HCT116 (cell line): ENCODE data around the gene ARHGAP31. TPM values are rescaled to one million over a fixed set of nuclear protein-coding genes. Genes with fewer than 3 reads are reported as not detected.

Experiments
- ATAC-seq: fragments of 200-7000 bp; cut with Tn5 transposase; 2 replicates; pipeline ENCODE4 v1.9.1; 2020; ENCODE audit warnings: mild to moderate bottlenecking, moderate library complexity
- BruUV-seq: library from RNA; stranded (reverse); fragments of 400-500 nt; replicated peaks from 2 replicates; lab custom pipeline; 2021; lab: Mats Ljungman, UMichigan
- CTCF ChIA-PET: fragments of 300-600 bp; sonication (Branson Sonifier 250); formaldehyde crosslinking; loops from one replicate; lab custom pipeline; 2021; ENCODE audit warnings: antibody characterized with exemption; lab: Charles Lee
- POLR2A ChIA-PET: fragments of 300-600, 350-600 bp; sonication (Branson Sonifier 250); formaldehyde crosslinking; loops from one replicate; lab custom pipeline; 2021; ENCODE audit warnings: antibody characterized with exemption; lab: Charles Lee
- RAD21 ChIA-PET, 2 experiments: fragments of 300-600 bp; sonication (Branson Sonifier 250); formaldehyde crosslinking; loops; one replicate each; lab custom pipeline; 2023; ENCODE audit warnings: low total read pairs in 2 of 2; ENCODE audit not compliant: uncharacterized antibody in 2 of 2, unreplicated experiment in 2 of 2, low non-redundant PET in 1 of 2; lab: Charles Lee
- DNase-seq: peaks from one replicate; pipeline ENCODE4 v3.0.0-alpha.2; 2010; ENCODE audit warnings: low read depth, low spot score
- H2AFZ ChIP-seq: fragments of 200-600 bp; shearing (Covaris generic), sonication (generic); 2 replicates; pipeline ENCODE4 v1.6.1; 2017; ENCODE audit warnings: low read depth, mixed run types, mixed read lengths, antibody characterized with exemption, low read length; ENCODE audit not compliant: poor library complexity, severe bottlenecking
- H3K27ac ChIP-seq: 2 replicates; pipeline ENCODE4 v1.5.1; 2012; ENCODE audit warnings: low read depth, low read length
- H3K27me3 ChIP-seq: fragments of 200-600 bp; sonication (generic); 2 replicates; pipeline ENCODE4 v1.6.1; 2016; ENCODE audit warnings: mixed run types, low read length, mixed read lengths; ENCODE audit not compliant: insufficient read depth
- H3K36me3 ChIP-seq, 2 experiments: fragments of 200-500 bp in 1 of 2; fragments of 200-600 bp in 1 of 2; sonication (Bioruptor generic) in 1 of 2; sonication (generic) in 1 of 2; 2 replicates each; pipeline versions ENCODE4 v1.5.1 to v1.6.1; 2014 to 2016; ENCODE audit warnings: low read length in 2 of 2, inconsistent platforms in 1 of 2, mixed read lengths in 1 of 2, mixed run types in 1 of 2; ENCODE audit not compliant: insufficient read depth in 2 of 2, control insufficient read depth in 1 of 2
- H3K4me1 ChIP-seq, 2 experiments: fragments of 200-600 bp in 1 of 2; sonication (generic) in 1 of 2; 2 replicates each; pipeline versions ENCODE4 v1.5.1 to v1.6.1; 2012 to 2017; ENCODE audit warnings: low read length in 2 of 2, inconsistent platforms in 1 of 2, mild to moderate bottlenecking in 1 of 2, mixed read lengths in 1 of 2, mixed run types in 1 of 2, moderate library complexity in 1 of 2; ENCODE audit not compliant: insufficient read depth in 2 of 2, control insufficient read depth in 1 of 2
- H3K4me2 ChIP-seq: fragments of 200-600 bp; sonication (generic); 2 replicates; pipeline ENCODE4 v1.6.1; 2017; ENCODE audit warnings: mixed run types, low read length, mixed read lengths
- H3K4me3 ChIP-seq, 2 experiments: fragments of 200-600 bp in 1 of 2; sonication (generic) in 1 of 2; replicated peaks in 1 of 2; 2 replicates each; pipeline ENCODE4 v1.5.1; 2011 to 2016; ENCODE audit warnings: low read length in 2 of 2, control low read depth in 1 of 2, low read depth in 1 of 2, mild to moderate bottlenecking in 1 of 2, mixed read lengths in 1 of 2, mixed run types in 1 of 2
- H3K79me2 ChIP-seq: fragments of 200-600 bp; sonication (generic); 2 replicates; pipeline ENCODE4 v1.6.1; 2017; ENCODE audit warnings: mild to moderate bottlenecking, mixed run types, low read length, moderate library complexity, mixed read lengths; ENCODE audit not compliant: insufficient read depth
- H3K9ac ChIP-seq: fragments of 200-600 bp; sonication (generic); 2 replicates; pipeline ENCODE4 v1.6.1; 2016; ENCODE audit warnings: low read length, mixed read lengths
- H3K9me2 ChIP-seq: fragments of 200-600 bp; sonication (generic), shearing (Covaris generic); 2 replicates; pipeline ENCODE4 v1.6.1; 2017; ENCODE audit warnings: mixed run types, mild to moderate bottlenecking, moderate library complexity; ENCODE audit not compliant: insufficient read depth
- H3K9me3 ChIP-seq, 2 experiments: fragments of 200-500 bp in 1 of 2; fragments of 200-600 bp in 1 of 2; sonication (Bioruptor generic) in 1 of 2; sonication (generic) in 1 of 2; 2 replicates each; pipeline ENCODE4 v1.6.1; 2014 to 2017; ENCODE audit warnings: low read length in 2 of 2, mixed read lengths in 2 of 2, inconsistent platforms in 1 of 2, low read depth in 1 of 2, mild to moderate bottlenecking in 1 of 2, mixed run types in 1 of 2, moderate library complexity in 1 of 2; ENCODE audit not compliant: control insufficient read depth in 1 of 2, insufficient read depth in 1 of 2
- H4K20me1 ChIP-seq: fragments of 200-600 bp; sonication (generic), shearing (Covaris generic); 2 replicates; pipeline ENCODE4 v1.6.1; 2017; ENCODE audit warnings: mixed run types, mild to moderate bottlenecking, moderate library complexity; ENCODE audit not compliant: insufficient read depth
- ZBTB33 ChIP-seq: IDR thresholded peaks from 2 replicates; pipeline ENCODE4 v1.6.1; 2011; ENCODE audit warnings: mild to moderate bottlenecking, low read length, moderate library complexity; ENCODE audit not compliant: insufficient replicate concordance; ENCODE audit errors: extremely low read depth
- ZNF274 ChIP-seq: fragments of 200-500 bp; sonication (Bioruptor generic); IDR thresholded peaks from 2 replicates; pipeline ENCODE4 v1.6.1; 2014; ENCODE audit warnings: mild to moderate bottlenecking, low read depth, low read length, inconsistent platforms
- intact Hi-C: fragments of 100-400 bp; cut with micrococcal nuclease; formaldehyde crosslinking; loops from 2 replicates; pipeline ENCODE4 v1.10.0; 2022
- total RNA-seq: library from RNA; stranded (reverse); gene quantifications from one replicate; pipeline ENCODE4 v1.2.1, GENCODE V29; 2021; ENCODE audit not compliant: unreplicated experiment
- TF ChIP-seq, protein P1 (sequence below), 3 experiments: fragments of 200-600 bp in 1 of 3; sonication (generic) in 1 of 3; IDR thresholded peaks in 2 of 3; conservative IDR thresholded peaks in 1 of 3; 2 replicates each; pipeline ENCODE4 v1.5.1; 2012 to 2017; ENCODE audit warnings: low read depth in 2 of 3, low read length in 2 of 3, antibody characterized with exemption in 1 of 3, borderline replicate concordance in 1 of 3, control low read depth in 1 of 3, mild to moderate bottlenecking in 1 of 3, mixed read lengths in 1 of 3, mixed run types in 1 of 3, moderate library complexity in 1 of 3; ENCODE audit not compliant: insufficient read depth in 1 of 3

Gene ARHGAP31
- total RNA-seq, 1 experiment from 2014 or later: 0.93 TPM

DNA sequence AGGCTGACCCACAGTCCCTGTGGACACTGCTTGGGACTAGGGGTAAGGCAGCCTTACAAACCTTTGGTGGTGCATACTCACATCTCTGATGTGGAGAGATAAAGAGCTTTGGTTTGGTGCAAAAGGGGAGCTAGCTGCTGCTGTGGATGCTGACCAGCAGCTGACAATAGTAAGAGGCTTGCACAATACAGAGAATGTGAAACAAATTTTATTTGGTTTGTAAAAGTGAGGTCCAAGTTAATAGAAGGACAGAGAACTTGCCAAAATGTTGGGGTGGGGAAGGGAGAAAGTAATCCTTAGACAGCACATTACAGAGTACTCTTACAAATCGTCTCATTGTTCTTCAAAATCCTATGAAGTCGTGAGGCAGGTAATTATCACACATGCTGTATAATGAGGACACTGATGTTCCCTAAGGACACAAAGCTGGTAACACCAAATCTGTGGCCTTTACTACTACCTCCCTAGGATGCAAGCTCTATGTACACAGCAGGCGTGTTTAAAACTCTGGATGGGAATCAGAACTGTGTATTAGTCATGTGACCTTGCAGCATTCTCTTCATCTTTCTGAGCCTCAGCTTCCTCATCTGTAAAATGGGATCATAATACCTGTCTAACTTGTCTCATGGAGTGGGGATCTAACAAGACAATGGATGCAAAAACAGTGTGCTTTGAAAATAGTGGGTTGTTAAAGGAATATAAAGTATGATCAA is 21.6 kb downstream of the ARHGAP31 start:
- BruUV-seq: no TSS peak
- RAD21 ChIA-PET: no interaction called here
- POLR2A ChIA-PET: no interaction called here
- H3K9me2 ChIP-seq: no peaks in the 10 kb centered on the region
- TF ChIP-seq ZNF274 (no peak), ZBTB33 (no peak)
- TF ChIP-seq, protein P1, sequence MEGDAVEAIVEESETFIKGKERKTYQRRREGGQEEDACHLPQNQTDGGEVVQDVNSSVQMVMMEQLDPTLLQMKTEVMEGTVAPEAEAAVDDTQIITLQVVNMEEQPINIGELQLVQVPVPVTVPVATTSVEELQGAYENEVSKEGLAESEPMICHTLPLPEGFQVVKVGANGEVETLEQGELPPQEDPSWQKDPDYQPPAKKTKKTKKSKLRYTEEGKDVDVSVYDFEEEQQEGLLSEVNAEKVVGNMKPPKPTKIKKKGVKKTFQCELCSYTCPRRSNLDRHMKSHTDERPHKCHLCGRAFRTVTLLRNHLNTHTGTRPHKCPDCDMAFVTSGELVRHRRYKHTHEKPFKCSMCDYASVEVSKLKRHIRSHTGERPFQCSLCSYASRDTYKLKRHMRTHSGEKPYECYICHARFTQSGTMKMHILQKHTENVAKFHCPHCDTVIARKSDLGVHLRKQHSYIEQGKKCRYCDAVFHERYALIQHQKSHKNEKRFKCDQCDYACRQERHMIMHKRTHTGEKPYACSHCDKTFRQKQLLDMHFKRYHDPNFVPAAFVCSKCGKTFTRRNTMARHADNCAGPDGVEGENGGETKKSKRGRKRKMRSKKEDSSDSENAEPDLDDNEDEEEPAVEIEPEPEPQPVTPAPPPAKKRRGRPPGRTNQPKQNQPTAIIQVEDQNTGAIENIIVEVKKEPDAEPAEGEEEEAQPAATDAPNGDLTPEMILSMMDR (IDR thresholded peaks at IDR 0.05 in 2 of 3, conservative IDR thresholded peaks at IDR 0.05 in 1 of 3; ENCODE audit: borderline replicate concordance in 1 of 3, insufficient read depth in 1 of 3, low read depth in 2 of 3, low read length in 2 of 3): no peak
- no peak overlapping the region for H3K27ac ChIP-seq
- H2AFZ ChIP-seq: no peak overlapping the region
- no peak overlapping the region for H3K4me2 ChIP-seq
- H3K9me3 ChIP-seq: no peaks in the 10 kb centered on the region
- no peaks in the 10 kb centered on the region for H3K79me2 ChIP-seq
- H3K4me3 ChIP-seq: no peak overlapping the region
- H3K36me3 ChIP-seq: no peaks in the 10 kb centered on the region
- no peaks in the 10 kb centered on the region for H3K27me3 ChIP-seq
- ATAC-seq (no peak), DNase-seq (no peak)
- intact Hi-C loops: no loop called here
- peaks cover 0 to 10% of the 10 kb centered on the region in 2 experiments; a peak in 2 of 4 replicates for H3K4me1 ChIP-seq
- H3K9ac ChIP-seq: no peak overlapping the region
- no peaks in the 10 kb centered on the region for H4K20me1 ChIP-seq
- CTCF ChIA-PET: no interaction called here
